Heart right ventricle (tissue), 16 donors: ENCODE measurements around the gene PLS1. TPM values are rescaled to one million over a fixed set of nuclear protein-coding genes. Genes with fewer than 3 reads are reported as not detected.
A peak's percentile ranks its signal among the peaks of the same experiment; 100 is the strongest.

ENCODE experiments used
- ATAC-seq, 8 donors: fragments of 200-7000 bp; cut with Tn5 transposase; one replicate each; pipeline ENCODE4 v1.9.1; 2020; ENCODE audit warnings: mild to moderate bottlenecking in 8 of 8, moderate library complexity in 8 of 8, moderate number of reproducible peaks in 1 of 8
- DNase-seq, 2 donors: peaks; one replicate each; pipeline ENCODE4 v3.0.0-alpha.2; 2020
- H3K27ac ChIP-seq, 10 donors: fragments of 200-600 bp; sonication (generic) in 2 of 10; one replicate each; pipeline versions ENCODE4 v1.5.0 to v1.8.0; 2020 to 2022; ENCODE audit warnings: mild to moderate bottlenecking in 3 of 10
- H3K27me3 ChIP-seq, 7 donors: fragments of 200-600 bp; one replicate each; pipeline ENCODE4 v1.8.0; 2021 to 2022; ENCODE audit warnings: mild to moderate bottlenecking in 2 of 7
- H3K36me3 ChIP-seq, 9 donors: fragments of 200-600 bp; sonication (generic) in 1 of 9; one replicate each; pipeline versions ENCODE4 v1.5.0 to v1.8.0; 2020 to 2022; ENCODE audit warnings: mild to moderate bottlenecking in 2 of 9
- H3K4me1 ChIP-seq, 9 donors: fragments of 200-600 bp; sonication (generic) in 1 of 9; one replicate each; pipeline versions ENCODE4 v1.5.0 to v1.8.0; 2020 to 2022; ENCODE audit warnings: mild to moderate bottlenecking in 4 of 9
- H3K4me3 ChIP-seq, 10 donors: fragments of 200-600 bp; sonication (generic) in 2 of 10; one replicate each; pipeline versions ENCODE4 v1.5.0 to v1.8.0; 2020 to 2022; ENCODE audit warnings: mild to moderate bottlenecking in 7 of 10, moderate library complexity in 2 of 10
- H3K9me3 ChIP-seq, 11 donors: fragments of 200-600 bp in 10 of 11; sonication (generic) in 2 of 11; one replicate each; pipeline versions ENCODE4 v1.5.0 to v1.8.0; 2013 to 2022; ENCODE audit warnings: mild to moderate bottlenecking in 2 of 11, control low read depth in 1 of 11, moderate library complexity in 1 of 11
- CTCF ChIP-seq, 9 donors: fragments of 200-600 bp; sonication (generic) in 2 of 9; IDR thresholded peaks; one replicate each; pipeline versions ENCODE4 v1.5.0 to v1.8.0; 2021 to 2022; ENCODE audit warnings: antibody characterized with exemption in 9 of 9, mild to moderate bottlenecking in 5 of 9, moderate library complexity in 1 of 9
- WGBS, 2 donors: extraction: QIAGEN DNeasy Blood & Tissue Kit; methylation state at CpG; one replicate each; pipeline ENCODE4 v1.1.7; 2013; ENCODE audit warnings: inconsistent platforms in 1 of 2; 5-methylcytosine and 5-hydroxymethylcytosine counted together
- intact Hi-C, 10 donors: fragments of 100-400 bp; cut with DNase I; formaldehyde crosslinking; loops; one replicate each; pipeline versions ENCODE4 v1.11.1 to v1.14.2; 2022
- polyA plus RNA-seq, 2 donors: library from polyadenylated mRNA; stranded (reverse); fragments of 200-250 nt; gene quantifications; one replicate each; pipeline ENCODE4 v1.2.3, GENCODE V29; 2013
- total RNA-seq, 10 donors: library from RNA; stranded (reverse); fragmentation: NEBNext Ultra II Directional in 3 of 10; extraction: Animal tissue kit (Norgen Biotek cat#: 25700) in 3 of 10; gene quantifications; one replicate each; pipeline versions ENCODE4 v1.2.1 to v1.2.4, GENCODE V29; 2021 to 2023
- donor health status: Arrhythmogenic right ventricular cardiomyopathy.
- donor health status: ischemic (EF 13 %, LVEDD 7.1; RV severe dilation, severe dysfunction).
- donor health status: healthy with polysubstance abuse.
- donor health status: DM: no; HTN: yes; CAD: no.
- donor health status: DM: no; HTN: no; CAD: no.
- donor health status: ischemic (EF 25% LVEDD 6.9; RV normal size, moderate dysfunction).
- donor health status: ischemic (EF 25% LVEDD 5.7; RV mildly dilated, moderate dysfunction).
- donor health status: healthy.
- donor health status: DM: yes; HTN: yes; CAD: no.
- donor health status: Ischemic cardiomyopathy.
- donor health status: ischemic (EF 35%, LVEDD 5.7; RV mildly dilated, moderate dysfunction).
- donor health status: nonischemic (EF 11% LVEDD 7.7; RV severe dilation, severe dysfunction).
- donor health status: DM: yes; HTN: yes; CAD: no.
- donor health status: PGD.
- donor health status: ischemic (EF 29% LVEDD 5.4; RV normal size, mild dysfunction).
- donor health status: nonischemic (EF 23%, LVEDD 6.1; RV moderate dilation, normal function).

The PLS1 gene
- total and polyA plus RNA-seq, 12 donors, result 0.72 to 2.7 (median 1.5) TPM

DNA sequence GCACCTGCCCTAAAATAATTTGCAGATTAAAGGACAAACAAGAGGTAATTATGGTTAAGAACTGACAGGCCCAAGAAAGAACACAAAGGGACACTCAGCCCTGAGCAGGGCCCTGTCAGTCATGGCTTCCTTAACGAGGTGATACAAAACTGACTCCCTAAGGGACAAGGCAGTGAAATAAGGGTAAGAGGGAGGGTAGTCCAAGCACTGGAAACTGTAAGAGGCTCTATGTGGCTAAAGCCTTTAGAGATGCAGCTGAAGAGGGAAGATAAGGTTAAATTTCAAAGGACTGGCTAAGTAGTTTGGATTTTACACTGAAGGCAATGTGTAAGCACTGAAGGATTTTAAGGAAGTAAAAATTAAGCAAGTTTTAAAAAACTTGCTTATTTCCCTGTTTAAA, 21.5 kb upstream of the PLS1 start:
- H3K9me3 ChIP-seq, result no peaks in the 10 kb centered on the region
- no peaks in the 10 kb centered on the region for H3K27me3 ChIP-seq
- 44 to 50% methylated on average over 1 of the region's 1 CpG for WGBS, 2 donors
- H3K4me1 ChIP-seq, result peaks cover 4 to 50% (median 25%) of the 10 kb centered on the region in 9 donors
- no peak overlapping the region for H3K4me3 ChIP-seq
- DNase-seq (no peak), ATAC-seq (no peak)
- H3K36me3 ChIP-seq, result peaks cover 0 to 18% (median 0%) of the 10 kb centered on the region in 9 donors
- intact Hi-C loops, result loop anchor here in 4 of 10 donors (5.0 to 10.0 kb wide), 4 partner anchors 150 to 1400 kb away; partner anchors contain the start of genes DIPK2A (in 1 of the 4), TRPC1 (in 1 of the 4) and U2SURP (in 1 of the 4)
- H3K27ac ChIP-seq, result peak overlapping the region in 1 of 10 donors; percentile 36
- TF ChIP-seq CTCF (IDR thresholded peaks at IDR 0.05), result no peak

DNA sequence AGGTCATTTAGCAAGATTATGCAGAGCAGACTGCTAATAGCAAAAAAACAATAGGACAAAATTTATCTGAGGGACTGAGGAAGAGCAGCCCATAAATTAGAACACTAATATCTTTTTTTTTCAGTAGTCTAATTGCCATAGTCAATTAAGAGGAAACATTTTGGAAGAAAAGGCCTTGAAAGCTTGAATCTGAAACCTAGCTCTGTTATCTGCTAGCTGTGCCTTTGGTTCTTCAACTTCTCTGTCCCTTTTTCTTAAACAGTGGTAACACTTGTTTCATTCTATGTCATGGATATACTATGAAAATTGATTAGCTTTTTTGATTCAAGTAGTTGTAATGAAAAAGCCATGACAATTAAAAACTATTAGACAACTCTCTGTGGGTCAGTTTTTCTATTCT, 19.4 kb upstream of the PLS1 start:
- peaks cover 4 to 50% (median 26%) of the 10 kb centered on the region in 9 donors for H3K4me1 ChIP-seq
- H3K27me3 ChIP-seq, result no peaks in the 10 kb centered on the region
- intact Hi-C loops, result loop anchor here in 4 of 10 donors (5.0 to 10.0 kb wide), 4 partner anchors 148 to 1398 kb away; partner anchors contain the start of genes DIPK2A (in 1 of the 4), TRPC1 (in 1 of the 4) and U2SURP (in 1 of the 4)
- peaks cover 0 to 4% (median 0%) of the 10 kb centered on the region in 9 donors for H3K36me3 ChIP-seq
- H3K9me3 ChIP-seq, result no peaks in the 10 kb centered on the region
- peak overlapping the region in 1 of 10 donors; percentile 94 for H3K27ac ChIP-seq
- DNase-seq (no peak), ATAC-seq (no peak)
- no peak overlapping the region for H3K4me3 ChIP-seq
- no peak for TF ChIP-seq CTCF (IDR thresholded peaks at IDR 0.05)

GRCh38 chr3:142577696-142578328, 18.4 kb upstream of the PLS1 start:
- DNase-seq, result no peak
- peaks cover 4 to 50% (median 26%) of the 10 kb centered on the region in 9 donors for H3K4me1 ChIP-seq
- H3K36me3 ChIP-seq, result peaks cover 0 to 4% (median 0%) of the 10 kb centered on the region in 9 donors
- no peak for TF ChIP-seq CTCF (IDR thresholded peaks at IDR 0.05)
- no peak for ATAC-seq
- H3K9me3 ChIP-seq, result no peaks in the 10 kb centered on the region
- 7 to 11% methylated on average over 12 of the region's 12 CpGs for WGBS, 2 donors
- no peaks in the 10 kb centered on the region for H3K27me3 ChIP-seq
- intact Hi-C loops, result loop anchor here in 4 of 10 donors (1.0 to 10.0 kb wide), 6 partner anchors 23 to 1397 kb away; partner anchors contain the start of genes U2SURP (in 2 of the 4), DIPK2A (in 1 of the 4) and TRPC1 (in 1 of the 4)
- H3K27ac ChIP-seq, result peak overlapping the region in 9 of 10 donors; percentile 81 to 95 (median 94)
- peak overlapping the region; percentile 77 to 98 (median 86) for H3K4me3 ChIP-seq

DNA sequence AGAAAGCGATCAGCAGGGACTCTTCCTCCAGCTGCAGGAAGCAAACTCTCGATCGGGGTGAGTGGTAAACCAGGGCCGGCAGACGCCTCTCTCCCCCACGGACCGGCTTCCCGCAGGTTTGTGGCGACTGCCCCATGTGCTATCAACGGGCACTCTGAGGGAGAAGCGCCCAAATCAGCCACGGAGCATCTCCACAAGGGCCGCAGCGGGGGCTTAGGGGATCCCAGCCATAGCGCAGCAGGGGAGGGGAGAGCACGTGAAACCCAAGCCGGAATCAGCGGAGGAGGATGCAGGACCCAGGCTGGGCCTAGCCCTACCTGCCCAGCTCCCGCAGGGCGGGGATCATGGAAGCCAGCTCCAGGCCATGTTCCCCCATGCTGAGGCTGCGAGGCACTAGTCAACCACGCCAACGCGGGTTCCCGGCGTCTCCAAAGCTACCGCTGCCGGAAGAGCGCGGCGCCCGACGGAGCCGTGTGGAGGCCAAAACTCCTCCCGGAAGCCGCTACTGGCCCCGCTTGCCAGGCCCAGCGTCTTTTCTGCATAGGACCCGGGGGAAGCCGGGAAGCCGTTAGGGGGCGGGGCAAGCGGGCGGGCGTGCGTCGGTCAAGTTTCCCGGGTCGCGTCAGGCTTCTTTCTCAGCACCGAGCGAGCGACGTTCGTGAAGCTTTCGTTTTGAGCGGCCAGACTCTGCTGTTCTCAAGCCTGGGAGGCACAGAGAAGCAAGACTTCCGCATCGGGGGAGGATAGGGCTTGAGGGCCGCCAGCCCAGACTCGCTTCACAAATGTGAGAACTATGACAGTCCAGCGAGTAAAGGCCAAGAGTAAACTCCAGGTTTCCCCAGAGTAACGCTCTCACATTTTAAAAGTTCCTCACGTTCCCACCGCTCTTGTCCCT, 17.6 kb upstream of the PLS1 start, which contains the start of gene ATR:
ATR (minus strand) TSS at position 405 of the 895 bp plus-strand sequence; CDS start at position 376, 29 bp downstream.
- Histone ChIP-seq H3K4me1 (peaks cover 4 to 49% (median 26%) of the 10 kb centered on the region in 9 donors), H3K27me3 (no peaks in the 10 kb centered on the region), H3K27ac (peak within 1 kb of the TSS; percentile 75 to 95 (median 94)), H3K4me3 (peak within 1 kb of the TSS; percentile 77 to 98 (median 86)), H3K9me3 (no peaks in the 10 kb centered on the region), H3K36me3 (peaks cover 0 to 4% (median 0%) of the 10 kb centered on the region in 9 donors)
- TF ChIP-seq CTCF (IDR thresholded peaks at IDR 0.05), result peak in 3 of 9 donors; percentile 5 to 17 (median 8)
- peak; percentile 98 for DNase-seq
- peak; percentile 99 to 100 (median 99) for ATAC-seq
- WGBS, 2 donors, result 0% methylated on average over 65 of the region's 65 CpGs
- intact Hi-C loops, result loop anchor here in 4 of 10 donors (1.0 to 10.0 kb wide), 6 partner anchors 23 to 1396 kb away; partner anchors contain the start of genes U2SURP (in 2 of the 4), DIPK2A (in 1 of the 4) and TRPC1 (in 1 of the 4)
